H54 (cell line): Measurements from ENCODE around the gene KCNQ1.
A peak's percentile ranks its signal among the peaks of the same experiment; 100 is the strongest.

Experiments
- DNase-seq: peaks from one replicate; pipeline ENCODE4 v3.0.0; 2011; ENCODE audit warnings: low spot score, mixed read lengths; ENCODE audit not compliant: insufficient read length
- FAIRE-seq: peaks from 3 replicates; lab custom pipeline; 2011; peaks lifted over from hg19 to GRCh38; lab: Jason Lieb, UNC
- POLR2A ChIP-seq: IDR thresholded peaks from 2 replicates; pipeline ENCODE4 v1.6.1; 2011; ENCODE audit warnings: low read depth, mild to moderate bottlenecking, low read length

Gene KCNQ1

GRCh38 chr11:2813141-2813908 lies 368.5 kb downstream of the KCNQ1 start:
- no peak for TF ChIP-seq POLR2A
- FAIRE-seq (no peak), DNase-seq (no peak)

GRCh38 chr11:2813968-2814367 lies 369.2 kb downstream of the KCNQ1 start:
- no peak for DNase-seq
- no peak for FAIRE-seq
- no peak for TF ChIP-seq POLR2A

GRCh38 chr11:2814751-2815150 lies 369.9 kb downstream of the KCNQ1 start:
- DNase-seq (no peak), FAIRE-seq (no peak)
- no peak for TF ChIP-seq POLR2A

GRCh38 chr11:2815762-2816496 lies 371.1 kb downstream of the KCNQ1 start:
- DNase-seq (no peak), FAIRE-seq (no peak)
- TF ChIP-seq POLR2A: no peak

- no peak for TF ChIP-seq POLR2A
- FAIRE-seq: no peak
- no peak for DNase-seq
Measured at GRCh38 chr11:2816523-2816922, 371.7 kb downstream of the KCNQ1 start.

- FAIRE-seq (no peak), DNase-seq (no peak)
- TF ChIP-seq POLR2A: no peak
Measured at GRCh38 chr11:2816941-2817421, 372.2 kb downstream of the KCNQ1 start.

- DNase-seq (no peak), FAIRE-seq (no peak)
- no peak for TF ChIP-seq POLR2A
Measured at GRCh38 chr11:2817431-2817830, 372.6 kb downstream of the KCNQ1 start.

- FAIRE-seq (no peak), DNase-seq (no peak)
- TF ChIP-seq POLR2A: no peak
Measured at GRCh38 chr11:2818021-2818420, 373.2 kb downstream of the KCNQ1 start.

- FAIRE-seq: no peak
- DNase-seq: no peak
- no peak for TF ChIP-seq POLR2A
Measured at GRCh38 chr11:2818503-2818902, 373.7 kb downstream of the KCNQ1 start.

- no peak for DNase-seq
- no peak for TF ChIP-seq POLR2A
- no peak for FAIRE-seq
Measured at GRCh38 chr11:2819316-2819715, 374.5 kb downstream of the KCNQ1 start.

- FAIRE-seq (no peak), DNase-seq (no peak)
- TF ChIP-seq POLR2A: no peak
Measured at GRCh38 chr11:2820976-2821375, 376.2 kb downstream of the KCNQ1 start.

GRCh38 chr11:2821891-2822290 lies 377.1 kb downstream of the KCNQ1 start:
- no peak for DNase-seq
- TF ChIP-seq POLR2A: no peak
- no peak for FAIRE-seq

GRCh38 chr11:2824851-2825250 lies 380.0 kb downstream of the KCNQ1 start:
- DNase-seq (no peak), FAIRE-seq (no peak)
- no peak for TF ChIP-seq POLR2A

- DNase-seq (peak; percentile 89), FAIRE-seq (no peak)
- TF ChIP-seq POLR2A: no peak
Measured at GRCh38 chr11:2825261-2825888, 380.6 kb downstream of the KCNQ1 start.
